AG04450 (cell line): ENCODE results near the gene NDC80. TPM values are rescaled to one million over a fixed set of nuclear protein-coding genes. Genes with fewer than 3 reads are reported as not detected.

Experiments
- CTCF ChIA-PET: fragments of 300-600, 350-600 bp; formaldehyde crosslinking; extraction: SDS; loops from one replicate; lab custom pipeline; 2022; ENCODE audit warnings: antibody characterized with exemption, inconsistent platforms; lab: Charles Lee
- POLR2A ChIA-PET: fragments of 350-600 bp; formaldehyde crosslinking; extraction: SDS; loops from one replicate; lab custom pipeline; 2021; ENCODE audit warnings: antibody characterized with exemption, inconsistent platforms; lab: Yijun Ruan, JAX
- DNase-seq: peaks from one replicate; pipeline ENCODE4 v3.0.0-alpha.2; 2011; ENCODE audit warnings: low read depth, low spot score
- H3K27ac ChIP-seq: one replicate; pipeline ENCODE4 v1.5.1; 2012; ENCODE audit warnings: low read depth, low read length, control low read depth
- H3K27me3 ChIP-seq: one replicate; pipeline ENCODE4 v1.6.0; 2012; ENCODE audit warnings: low read length; ENCODE audit not compliant: control insufficient read depth, insufficient read depth
- H3K4me3 ChIP-seq: 2 replicates; pipeline ENCODE4 v1.5.1; 2011; ENCODE audit warnings: mild to moderate bottlenecking, low read depth, low read length, control low read depth
- H3K9me3 ChIP-seq: 2 replicates; pipeline ENCODE4 v1.5.1; 2012; ENCODE audit warnings: low read length; ENCODE audit not compliant: control insufficient read depth, insufficient read depth
- CTCF ChIP-seq: IDR thresholded peaks from 2 replicates; pipeline ENCODE4 v1.5.1; 2011; ENCODE audit warnings: low read depth, low read length, control low read depth, inconsistent platforms
- polyA plus RNA-seq: library from polyadenylated mRNA; depleted of rRNA; stranded (reverse); fragments of >200 nt; gene quantifications from 2 replicates; pipeline ENCODE4 v1.2.3, GENCODE V29; 2011

NDC80 gene
- polyA plus RNA-seq, 1 experiment = 10.2 TPM

- TF ChIP-seq CTCF = no peak
- ChIA-PET CTCF (no interaction called here), POLR2A (no interaction called here)
- no peak for DNase-seq
- H3K4me3 ChIP-seq = no peak overlapping the region
- H3K27me3 ChIP-seq = no peaks in the 10 kb centered on the region
- 0 out of 2 replicates have a peak, but pooled peaks cover 2% of the 10 kb centered on the region for H3K9me3 ChIP-seq
- no peak overlapping the region for H3K27ac ChIP-seq
Measured at GRCh38 chr18:2610549-2610948, 39.2 kb downstream of the NDC80 start.

GRCh38 chr18:2612996-2613395 is 41.6 kb downstream of the NDC80 start:
- CTCF ChIA-PET = no interaction called here
- POLR2A ChIA-PET = no interaction called here
- TF ChIP-seq CTCF = no peak
- no peaks in the 10 kb centered on the region for H3K27me3 ChIP-seq
- no peak for DNase-seq
- H3K27ac ChIP-seq = no peak overlapping the region
- no peak overlapping the region for H3K4me3 ChIP-seq
- H3K9me3 ChIP-seq = 0 out of 2 replicates have a peak, but pooled peaks cover 2% of the 10 kb centered on the region

GRCh38 chr18:2617401-2617998 is 46.1 kb downstream of the NDC80 start:
- no peaks in the 10 kb centered on the region for H3K27me3 ChIP-seq
- no peak overlapping the region for H3K27ac ChIP-seq
- H3K9me3 ChIP-seq = 0 out of 2 replicates have a peak, but pooled peaks cover 2% of the 10 kb centered on the region
- no peak for TF ChIP-seq CTCF
- ChIA-PET CTCF (interaction anchor here (0.5 kb wide), 1 partner anchor 25 kb away, joined by 3 read pairs; no protein-coding TSS in a partner anchor), POLR2A (no interaction called here)
- H3K4me3 ChIP-seq = no peak overlapping the region
- no peak for DNase-seq

GRCh38 chr18:2618009-2618408 is 46.7 kb downstream of the NDC80 start:
- POLR2A ChIA-PET = no interaction called here
- Histone ChIP-seq H3K27me3 (no peaks in the 10 kb centered on the region), H3K27ac (no peak overlapping the region), H3K4me3 (no peak overlapping the region), H3K9me3 (0 out of 2 replicates have a peak, but pooled peaks cover 2% of the 10 kb centered on the region)
- CTCF ChIA-PET = interaction anchor here (0.5 kb wide), 1 partner anchor 26 kb away, joined by 3 read pairs; no protein-coding TSS in a partner anchor
- DNase-seq = no peak
- no peak for TF ChIP-seq CTCF

GRCh38 chr18:2625217-2625616 is 53.9 kb downstream of the NDC80 start:
- no peak for DNase-seq
- CTCF ChIA-PET = no interaction called here
- Histone ChIP-seq H3K4me3 (no peak overlapping the region), H3K27ac (no peak overlapping the region), H3K9me3 (no peaks in the 10 kb centered on the region), H3K27me3 (no peaks in the 10 kb centered on the region)
- POLR2A ChIA-PET = no interaction called here
- TF ChIP-seq CTCF = no peak
